Trophoblast cell (in vitro differentiated cells and primary cell): ENCODE data around the gene BTBD19.

Experiments used
- DNase-seq, 2 donors: peaks; one replicate each; pipeline ENCODE4 v3.0.0-alpha.2; 2016
- H2AFZ ChIP-seq: 2 replicates; pipeline ENCODE4 v1.6.1; 2013; ENCODE audit warnings: low read length, moderate library complexity, mild to moderate bottlenecking; ENCODE audit not compliant: insufficient read depth, poor library complexity
- H2AK5ac ChIP-seq: 2 replicates; pipeline ENCODE4 v1.6.1; 2013; ENCODE audit warnings: mild to moderate bottlenecking, low read length
- H2BK120ac ChIP-seq: 2 replicates; pipeline ENCODE4 v1.6.1; 2013; ENCODE audit warnings: low read length, mild to moderate bottlenecking, moderate library complexity; ENCODE audit not compliant: insufficient read depth, poor library complexity
- H2BK12ac ChIP-seq: 2 replicates; pipeline ENCODE4 v1.6.1; 2013; ENCODE audit warnings: mild to moderate bottlenecking, low read length, moderate library complexity
- H2BK5ac ChIP-seq: 2 replicates; pipeline ENCODE4 v1.6.1; 2013; ENCODE audit warnings: low read length, low read depth, moderate library complexity, mild to moderate bottlenecking; ENCODE audit not compliant: poor library complexity
- H3K14ac ChIP-seq: 2 replicates; pipeline ENCODE4 v1.6.1; 2013; ENCODE audit warnings: mild to moderate bottlenecking, low read length
- H3K18ac ChIP-seq: 2 replicates; pipeline ENCODE4 v1.6.1; 2013; ENCODE audit warnings: mild to moderate bottlenecking, low read length
- H3K23ac ChIP-seq: 2 replicates; pipeline ENCODE4 v1.6.1; 2013; ENCODE audit warnings: low read length
- H3K27ac ChIP-seq: 2 replicates; pipeline ENCODE4 v1.5.1; 2013; ENCODE audit warnings: low read depth, mild to moderate bottlenecking, inconsistent platforms, low read length, moderate library complexity
- H3K27me3 ChIP-seq: 2 replicates; pipeline ENCODE4 v1.6.1; 2013; ENCODE audit warnings: inconsistent platforms, mild to moderate bottlenecking, low read length, moderate library complexity; ENCODE audit not compliant: insufficient read depth
- H3K36me3 ChIP-seq, 2 experiments: 1 replicate in 1 of 2; 2 replicates in 1 of 2; pipeline ENCODE4 v1.6.1; 2013; ENCODE audit warnings: low read length in 2 of 2, mild to moderate bottlenecking in 2 of 2, moderate library complexity in 1 of 2; ENCODE audit not compliant: insufficient read depth in 2 of 2, control insufficient read depth in 1 of 2
- H3K4ac ChIP-seq: 2 replicates; pipeline ENCODE4 v1.6.1; 2013; ENCODE audit warnings: low read depth, mild to moderate bottlenecking, low read length, moderate library complexity
- H3K4me1 ChIP-seq, 2 experiments: 1 replicate in 1 of 2; 2 replicates in 1 of 2; pipeline ENCODE4 v1.6.1; 2013; ENCODE audit warnings: low read length in 2 of 2, mild to moderate bottlenecking in 2 of 2, moderate library complexity in 1 of 2; ENCODE audit not compliant: insufficient read depth in 2 of 2, control insufficient read depth in 1 of 2
- H3K4me2 ChIP-seq: 2 replicates; pipeline ENCODE4 v1.6.1; 2013; ENCODE audit warnings: inconsistent platforms, mild to moderate bottlenecking, low read length, moderate library complexity
- H3K4me3 ChIP-seq: 2 replicates; pipeline ENCODE4 v1.5.1; 2013; ENCODE audit warnings: mild to moderate bottlenecking, low read depth, low read length, inconsistent platforms
- H3K79me1 ChIP-seq: one replicate; pipeline ENCODE4 v1.6.1; 2013; ENCODE audit warnings: low read length
- H3K79me2 ChIP-seq: 2 replicates; pipeline ENCODE4 v1.6.1; 2013; ENCODE audit warnings: low read length, mild to moderate bottlenecking; ENCODE audit not compliant: control insufficient read depth, insufficient read depth, poor library complexity
- H3K9ac ChIP-seq: 2 replicates; pipeline ENCODE4 v1.6.1; 2013; ENCODE audit warnings: mild to moderate bottlenecking, low read length
- H3K9me3 ChIP-seq: 2 replicates; pipeline ENCODE4 v1.6.1; 2013; ENCODE audit warnings: low read depth, mild to moderate bottlenecking, control low read depth, inconsistent platforms, low read length; ENCODE audit not compliant: insufficient read depth
- H4K12ac ChIP-seq: 2 replicates; pipeline ENCODE4 v1.6.1; 2013; ENCODE audit warnings: low read depth, mild to moderate bottlenecking, low read length, moderate library complexity
- H4K8ac ChIP-seq: 2 replicates; pipeline ENCODE4 v1.6.1; 2013; ENCODE audit warnings: low read depth, mild to moderate bottlenecking, low read length, moderate library complexity
- H4K91ac ChIP-seq: one replicate; pipeline ENCODE4 v1.6.1; 2013; ENCODE audit warnings: low read depth, mild to moderate bottlenecking, low read length, moderate library complexity
- WGBS: extraction: QIAGEN DNeasy Blood & Tissue Kit; methylation state at CpG from one replicate; pipeline ENCODE4 v1.1.7; 2013; ENCODE audit warnings: missing lambda C conversion rate; ENCODE audit not compliant: insufficient read length, insufficient coverage; ENCODE audit errors: extremely low coverage; 5-methylcytosine and 5-hydroxymethylcytosine counted together

Gene BTBD19

GRCh38 chr1:44849575-44850132, 41.3 kb downstream of the BTBD19 start:
- H3K4me3 ChIP-seq = no peak overlapping the region
- no peak overlapping the region for H3K27ac ChIP-seq
- H3K18ac ChIP-seq = no peak overlapping the region
- no peak overlapping the region for H3K4ac ChIP-seq
- H3K9ac ChIP-seq = no peak overlapping the region
- no peaks in the 10 kb centered on the region for H3K79me1 ChIP-seq
- no peak for DNase-seq
- H2BK120ac ChIP-seq = no peak overlapping the region
- no CpG with 5 or more reads among the region's 2 CpGs for WGBS
- H3K36me3 ChIP-seq = no peaks in the 10 kb centered on the region
- H2BK5ac ChIP-seq = no peak overlapping the region
- no peaks in the 10 kb centered on the region for H3K9me3 ChIP-seq
- H2BK12ac ChIP-seq = no peak overlapping the region
- no peaks in the 10 kb centered on the region for H3K27me3 ChIP-seq
- H4K91ac ChIP-seq = no peak overlapping the region
- H4K8ac ChIP-seq = no peak overlapping the region
- H2AFZ ChIP-seq = no peak overlapping the region
- H3K79me2 ChIP-seq = no peaks in the 10 kb centered on the region
- H3K23ac ChIP-seq = no peak overlapping the region
- H2AK5ac ChIP-seq = no peak overlapping the region
- no peak overlapping the region for H3K4me2 ChIP-seq
- no peaks in the 10 kb centered on the region for H3K4me1 ChIP-seq
- no peak overlapping the region for H4K12ac ChIP-seq
- H3K14ac ChIP-seq = no peak overlapping the region

DNA sequence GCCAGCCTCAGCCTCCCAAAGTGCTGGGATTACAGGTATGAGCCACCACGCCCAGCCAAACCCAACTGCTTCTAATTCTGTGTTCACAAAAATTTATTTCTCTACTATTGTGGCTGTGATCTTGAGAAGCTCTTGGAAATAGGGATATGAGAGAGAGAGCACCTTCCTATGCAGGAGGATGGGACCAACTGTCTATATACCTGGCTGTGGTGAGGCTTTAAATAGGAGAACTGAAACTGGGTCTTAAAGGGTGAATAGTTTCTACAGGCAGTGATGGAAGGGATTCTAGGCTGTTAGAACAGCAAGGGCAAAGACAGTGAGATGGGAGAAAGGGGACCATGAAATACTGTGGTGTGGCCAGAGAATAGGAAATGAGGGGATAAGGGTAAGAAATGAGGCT, 43.0 kb downstream of the BTBD19 start:
- Histone ChIP-seq H3K9ac (no peak overlapping the region), H2BK5ac (no peak overlapping the region)

DNA sequence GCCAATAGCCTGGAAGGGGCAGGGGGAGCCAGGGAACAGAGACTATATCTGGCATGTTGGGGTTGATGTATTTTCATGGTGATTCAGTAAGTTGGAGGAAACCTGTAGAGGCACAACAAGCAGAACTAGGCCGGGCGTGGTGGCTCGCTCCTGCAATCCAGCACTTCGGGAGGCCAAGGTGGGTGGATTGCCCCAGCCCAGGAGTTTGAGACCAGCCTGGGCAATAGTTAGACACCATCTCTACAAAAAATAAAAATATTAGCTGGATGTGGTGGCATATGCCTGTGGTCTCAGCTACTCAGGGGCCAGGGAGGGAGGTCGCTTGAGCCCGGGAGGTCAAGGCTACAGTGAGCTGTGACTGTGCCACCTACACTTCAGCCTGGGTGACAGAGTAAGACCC, 44.9 kb downstream of the BTBD19 start:
- no peak overlapping the region for H3K4me2 ChIP-seq
- H3K79me2 ChIP-seq = no peaks in the 10 kb centered on the region

More for the DNA sequence above, 43.0 kb downstream of the BTBD19 start:
- no peak overlapping the region for H3K4me2 ChIP-seq
- no peaks in the 10 kb centered on the region for H3K79me1 ChIP-seq
- no peak overlapping the region for H3K14ac ChIP-seq
- H2AFZ ChIP-seq = no peak overlapping the region
- no peak overlapping the region for H4K91ac ChIP-seq
- H2AK5ac ChIP-seq = no peak overlapping the region
- no peak overlapping the region for H2BK120ac ChIP-seq
- H3K23ac ChIP-seq = no peak overlapping the region
- no peak overlapping the region for H3K4me3 ChIP-seq
- H3K79me2 ChIP-seq = no peaks in the 10 kb centered on the region
- no peak overlapping the region for H3K27ac ChIP-seq
- H3K36me3 ChIP-seq = no peaks in the 10 kb centered on the region
- WGBS = no CpG with 5 or more reads among the region's 1 CpG
- H4K12ac ChIP-seq = no peak overlapping the region
- no peak overlapping the region for H3K18ac ChIP-seq
- DNase-seq = no peak
- H3K27me3 ChIP-seq = no peaks in the 10 kb centered on the region
- H4K8ac ChIP-seq = no peak overlapping the region
- no peaks in the 10 kb centered on the region for H3K9me3 ChIP-seq
- H3K4me1 ChIP-seq = no peaks in the 10 kb centered on the region
- no peak overlapping the region for H3K4ac ChIP-seq
- no peak overlapping the region for H2BK12ac ChIP-seq

GRCh38 chr1:44854970-44855369, 46.6 kb downstream of the BTBD19 start:
- H3K4ac ChIP-seq = no peak overlapping the region
- no peak overlapping the region for H3K18ac ChIP-seq
- H3K27me3 ChIP-seq = no peaks in the 10 kb centered on the region
- peaks cover 0 to 3% of the 10 kb centered on the region in 2 experiments for H3K36me3 ChIP-seq
- no peak overlapping the region for H3K23ac ChIP-seq
- no peak overlapping the region for H3K14ac ChIP-seq
- H3K9ac ChIP-seq = no peak overlapping the region
- H3K27ac ChIP-seq = no peak overlapping the region
- no peak overlapping the region for H2AFZ ChIP-seq
- no peak overlapping the region for H3K4me2 ChIP-seq
- H3K4me1 ChIP-seq = no peaks in the 10 kb centered on the region
- H3K9me3 ChIP-seq = no peaks in the 10 kb centered on the region
- no peak overlapping the region for H3K4me3 ChIP-seq
- no peaks in the 10 kb centered on the region for H3K79me1 ChIP-seq
- no CpG with 5 or more reads among the region's 1 CpG for WGBS
- DNase-seq = no peak
- H3K79me2 ChIP-seq = no peaks in the 10 kb centered on the region
- no peak overlapping the region for H2BK5ac ChIP-seq
- no peak overlapping the region for H2BK120ac ChIP-seq
- H2BK12ac ChIP-seq = no peak overlapping the region
- no peak overlapping the region for H4K12ac ChIP-seq
- no peak overlapping the region for H4K8ac ChIP-seq
- no peak overlapping the region for H4K91ac ChIP-seq
- no peak overlapping the region for H2AK5ac ChIP-seq

More for the DNA sequence above, 44.9 kb downstream of the BTBD19 start:
- Histone ChIP-seq H2AFZ (no peak overlapping the region), H3K14ac (no peak overlapping the region), H2AK5ac (no peak overlapping the region), H2BK12ac (no peak overlapping the region), H3K18ac (no peak overlapping the region), H3K4me1 (no peaks in the 10 kb centered on the region), H2BK5ac (no peak overlapping the region), H2BK120ac (no peak overlapping the region), H4K8ac (no peak overlapping the region), H3K9ac (no peak overlapping the region), H3K27ac (no peak overlapping the region), H3K4me3 (no peak overlapping the region), H4K91ac (no peak overlapping the region), H3K27me3 (no peaks in the 10 kb centered on the region), H3K79me1 (no peaks in the 10 kb centered on the region), H3K9me3 (no peaks in the 10 kb centered on the region), H4K12ac (no peak overlapping the region), H3K23ac (no peak overlapping the region), H3K36me3 (no peaks in the 10 kb centered on the region), H3K4ac (no peak overlapping the region)
- no CpG with 5 or more reads among the region's 6 CpGs for WGBS
- DNase-seq = no peak
